HG03571 (cell line): ENCODE results near the gene GMIP.
"Not testable (repeated sequence)": the region's sequence is repeated elsewhere in the genome, so short reads cannot be mapped to it uniquely, and the experiment has no call there.

Source experiments
- ATAC-seq: cut with Tn5 transposase; IDR thresholded peaks from one replicate; pipeline ENCODE4 v1.9.1; 2021; ENCODE audit not compliant: unreplicated experiment

Gene GMIP

GRCh38 chr19:19610376-19611202 lies 32.9 kb downstream of the GMIP start:
- ATAC-seq: no peak

- ATAC-seq: not testable (repeated sequence)
Observed at GRCh38 chr19:19606686-19607085, 36.8 kb downstream of the GMIP start.

GRCh38 chr19:19606021-19606420 lies 37.4 kb downstream of the GMIP start:
- no peak for ATAC-seq

GRCh38 chr19:19602713-19603324 lies 40.6 kb downstream of the GMIP start:
- ATAC-seq: no peak

GRCh38 chr19:19602136-19602712 lies 41.2 kb downstream of the GMIP start:
- ATAC-seq: no peak

- ATAC-seq: no peak
Observed at GRCh38 chr19:19600793-19601330, 42.6 kb downstream of the GMIP start.

- ATAC-seq: not testable (repeated sequence)
Observed at GRCh38 chr19:19598728-19599451, 44.6 kb downstream of the GMIP start.

- ATAC-seq: peak; percentile 70
Observed at GRCh38 chr19:19597809-19598306, 45.6 kb downstream of the GMIP start.

GRCh38 chr19:19595171-19595701 lies 48.2 kb downstream of the GMIP start:
- no peak for ATAC-seq

GRCh38 chr19:19594381-19594780 lies 49.1 kb downstream of the GMIP start:
- no peak for ATAC-seq

GRCh38 chr19:19592690-19593089 lies 50.8 kb downstream of the GMIP start:
- ATAC-seq: no peak

GRCh38 chr19:19591133-19591825 lies 52.2 kb downstream of the GMIP start:
- ATAC-seq: peak; percentile 51

- no peak for ATAC-seq
Observed at GRCh38 chr19:19588546-19588945, 54.9 kb downstream of the GMIP start.

GRCh38 chr19:19587771-19588170 lies 55.7 kb downstream of the GMIP start:
- no peak for ATAC-seq

GRCh38 chr19:19584356-19584755 lies 59.1 kb downstream of the GMIP start:
- no peak for ATAC-seq

- no peak for ATAC-seq
Observed at GRCh38 chr19:19582471-19582870, 61.0 kb downstream of the GMIP start.

- ATAC-seq: no peak
Observed at GRCh38 chr19:19581391-19581790, 62.1 kb downstream of the GMIP start.

- ATAC-seq: no peak
Observed at GRCh38 chr19:19580418-19580817, 63.0 kb downstream of the GMIP start.

- ATAC-seq: no peak
Observed at GRCh38 chr19:19579533-19580361, 63.7 kb downstream of the GMIP start.
